HG02970 (cell line): ENCODE results near the gene SLC24A2.

Experiments
- ATAC-seq: cut with Tn5 transposase; IDR thresholded peaks from one replicate; pipeline ENCODE4 v1.9.1; 2021; ENCODE audit warnings: mild to moderate bottlenecking, moderate library complexity, moderate number of reproducible peaks; ENCODE audit not compliant: unreplicated experiment, low FRiP score

SLC24A2 gene

DNA sequence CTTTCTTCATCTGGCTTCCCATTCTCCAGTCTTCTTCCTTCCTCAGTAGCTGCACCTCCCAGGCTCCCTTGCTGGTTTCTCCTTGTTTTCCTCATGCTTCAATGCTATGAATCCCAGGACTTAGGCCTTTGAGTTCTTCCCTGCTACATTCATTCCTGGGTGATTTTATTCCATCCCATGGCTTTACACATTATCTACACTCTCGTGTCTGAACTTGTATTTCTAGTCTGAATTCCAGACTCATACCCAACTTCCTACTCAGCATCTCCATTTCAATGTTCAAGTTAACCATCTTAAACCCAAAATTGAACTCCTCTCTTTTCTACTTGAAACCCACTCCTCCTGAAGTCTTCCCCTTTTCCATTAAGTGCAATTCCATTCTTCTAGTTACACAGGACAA is 20.0 kb downstream of the SLC24A2 start:
- ATAC-seq, result no peak

DNA sequence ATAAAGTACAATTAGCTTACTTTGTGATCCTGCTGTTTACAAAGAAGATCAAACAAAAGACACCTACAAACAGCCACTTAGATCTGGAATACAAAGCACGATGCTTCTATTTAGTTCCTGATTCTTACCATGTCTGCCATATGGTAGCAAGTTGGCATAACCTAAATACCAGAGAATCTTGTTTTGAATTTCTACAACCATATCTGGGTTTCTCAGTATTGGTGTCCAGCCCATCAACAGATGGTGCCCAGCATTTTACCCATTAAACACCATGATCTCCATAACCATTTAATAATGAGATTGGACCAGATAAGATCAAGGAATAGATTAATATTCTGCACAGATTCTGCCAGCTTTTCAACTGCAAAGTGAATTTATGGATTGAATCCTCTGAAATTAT is 29.8 kb downstream of the SLC24A2 start:
- ATAC-seq, result no peak

DNA sequence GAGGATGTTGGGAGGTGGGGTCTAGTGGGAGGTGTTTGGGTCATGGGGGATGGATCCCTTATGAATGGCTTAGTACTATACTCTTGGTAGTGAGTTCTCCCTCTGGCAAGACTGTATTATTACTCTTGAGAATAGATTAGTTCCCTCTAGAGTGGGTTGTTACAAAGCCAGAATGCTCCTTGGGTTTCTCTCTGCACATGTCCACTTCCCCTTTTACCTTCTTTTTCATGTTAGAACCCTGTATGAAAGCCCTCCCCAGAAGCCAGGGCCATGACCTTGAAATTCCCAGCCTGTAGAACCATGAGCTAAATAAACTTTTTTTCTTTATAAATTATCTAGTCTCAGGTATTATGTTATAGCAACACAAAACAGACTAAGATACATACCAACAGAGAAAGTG is 31.1 kb downstream of the SLC24A2 start:
- no peak for ATAC-seq

- ATAC-seq, result no peak
Measured at GRCh38 chr9:19754921-19755320, 33.9 kb downstream of the SLC24A2 start.

DNA sequence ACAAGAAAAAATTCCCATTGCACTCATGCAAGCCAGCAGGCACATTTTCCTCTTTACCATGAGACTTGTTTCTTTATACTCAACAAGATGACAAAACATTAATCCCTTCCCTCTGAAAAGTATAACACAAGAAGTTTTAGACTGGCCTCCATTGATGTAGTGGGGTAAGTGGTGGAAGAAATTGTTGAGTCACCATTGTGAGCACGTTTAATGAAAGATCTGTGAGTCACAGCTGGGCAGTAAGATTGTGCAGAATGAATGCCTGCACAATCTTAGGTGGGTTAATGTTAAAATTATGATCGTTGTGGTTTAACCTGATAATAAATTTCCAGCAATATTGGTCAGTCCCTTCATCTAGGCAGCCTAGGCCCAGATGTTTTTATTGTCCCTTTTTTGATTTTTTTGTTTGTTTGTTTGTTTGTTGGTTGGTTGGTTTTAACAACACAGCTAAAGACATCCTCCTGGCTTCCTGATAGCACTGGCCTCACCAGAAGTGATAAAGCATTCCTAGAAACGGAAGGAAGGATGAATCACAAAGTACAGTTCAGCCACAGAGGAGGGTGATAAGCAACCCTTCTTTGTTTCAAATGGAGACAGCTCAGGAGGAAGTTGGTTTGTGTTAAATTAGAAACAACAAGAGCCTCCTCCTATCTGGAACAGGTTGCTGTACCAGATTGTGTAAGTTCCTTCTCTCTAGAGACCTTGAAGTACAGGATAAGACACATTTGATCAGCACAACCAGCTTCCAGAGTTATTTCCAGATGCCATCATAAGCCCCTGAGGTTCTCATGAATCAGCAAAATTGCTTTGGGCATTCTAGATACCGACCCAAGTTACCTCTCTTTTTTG is 40.3 kb downstream of the SLC24A2 start:
- no peak for ATAC-seq

DNA sequence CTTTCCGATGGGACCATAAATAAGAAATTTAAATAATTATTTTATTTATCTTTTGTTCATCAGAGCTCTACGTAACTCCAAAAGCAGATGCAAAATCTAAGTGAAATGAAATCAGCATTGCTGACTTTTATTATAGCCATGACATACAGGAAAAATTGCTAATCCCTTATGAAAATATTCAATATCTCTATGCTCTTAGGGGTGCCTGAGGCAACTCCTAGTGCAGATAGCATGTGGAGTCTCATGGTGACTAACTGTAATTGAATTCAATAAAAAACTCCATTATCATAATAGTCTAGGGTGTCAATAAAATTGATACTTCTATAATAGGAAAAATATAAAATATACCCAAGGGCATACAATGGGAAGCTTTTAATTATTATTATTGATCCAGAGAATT is 42.6 kb downstream of the SLC24A2 start:
- no peak for ATAC-seq

- ATAC-seq, result no peak
Measured at GRCh38 chr9:19741178-19741577, 47.7 kb downstream of the SLC24A2 start.
